ENCODE data around the gene SPSB3.

The SPSB3 gene

DNA sequence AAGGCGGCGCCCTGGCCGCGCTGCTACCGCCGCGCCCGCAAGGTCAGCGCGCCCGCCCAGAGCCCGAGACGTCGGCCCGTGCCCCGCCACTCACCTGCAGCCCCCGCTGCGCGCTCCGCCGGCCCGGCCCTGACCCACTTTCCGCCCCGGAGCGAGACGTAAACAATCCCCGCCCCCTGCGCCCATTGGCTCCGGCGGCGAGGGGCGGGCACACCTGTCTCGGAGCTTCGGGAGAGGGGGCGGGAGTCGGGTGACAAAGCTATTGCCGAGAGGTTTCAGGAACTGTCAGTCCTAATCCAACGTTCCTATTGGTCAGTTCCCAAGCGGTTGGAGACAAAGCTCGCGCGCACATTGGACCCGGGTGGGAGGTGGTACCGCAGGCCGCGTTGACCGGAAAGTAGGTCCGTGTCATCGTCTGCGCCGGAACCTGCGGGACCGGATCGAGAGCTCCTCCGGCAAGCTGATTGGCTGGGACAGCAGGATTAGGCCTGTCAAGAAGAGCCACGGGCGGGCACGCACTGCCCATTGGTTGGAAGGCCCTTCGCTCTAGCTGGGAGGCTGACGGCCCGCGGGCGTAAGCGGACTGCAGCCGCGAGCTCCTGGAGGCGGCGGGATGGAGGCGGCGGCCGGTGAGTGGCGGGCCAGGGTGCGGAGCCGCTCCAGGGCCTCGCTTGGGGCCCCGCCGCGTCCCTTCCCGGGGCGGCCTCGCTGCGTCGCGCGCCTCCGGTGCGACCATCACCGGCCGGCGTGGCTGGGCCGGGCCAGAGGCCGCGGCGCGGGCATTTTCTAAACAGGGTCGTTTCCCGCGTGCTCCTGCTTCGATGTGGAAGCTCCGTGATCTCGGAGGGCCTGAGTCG lies at the start of gene SPSB3, which contains the start of gene NUBP2:
TSS of gene SPSB3 (minus strand) at position 164 of the 857 bp plus-strand sequence. CDS start 1,088 bp downstream, outside the sequence.
TSS of gene NUBP2 (plus strand) at position 553 of the 857 bp plus-strand sequence. CDS start at position 614, 61 bp downstream.
- DNase-seq (ENCODE audit: low read depth) = peak; percentile 100

DNA sequence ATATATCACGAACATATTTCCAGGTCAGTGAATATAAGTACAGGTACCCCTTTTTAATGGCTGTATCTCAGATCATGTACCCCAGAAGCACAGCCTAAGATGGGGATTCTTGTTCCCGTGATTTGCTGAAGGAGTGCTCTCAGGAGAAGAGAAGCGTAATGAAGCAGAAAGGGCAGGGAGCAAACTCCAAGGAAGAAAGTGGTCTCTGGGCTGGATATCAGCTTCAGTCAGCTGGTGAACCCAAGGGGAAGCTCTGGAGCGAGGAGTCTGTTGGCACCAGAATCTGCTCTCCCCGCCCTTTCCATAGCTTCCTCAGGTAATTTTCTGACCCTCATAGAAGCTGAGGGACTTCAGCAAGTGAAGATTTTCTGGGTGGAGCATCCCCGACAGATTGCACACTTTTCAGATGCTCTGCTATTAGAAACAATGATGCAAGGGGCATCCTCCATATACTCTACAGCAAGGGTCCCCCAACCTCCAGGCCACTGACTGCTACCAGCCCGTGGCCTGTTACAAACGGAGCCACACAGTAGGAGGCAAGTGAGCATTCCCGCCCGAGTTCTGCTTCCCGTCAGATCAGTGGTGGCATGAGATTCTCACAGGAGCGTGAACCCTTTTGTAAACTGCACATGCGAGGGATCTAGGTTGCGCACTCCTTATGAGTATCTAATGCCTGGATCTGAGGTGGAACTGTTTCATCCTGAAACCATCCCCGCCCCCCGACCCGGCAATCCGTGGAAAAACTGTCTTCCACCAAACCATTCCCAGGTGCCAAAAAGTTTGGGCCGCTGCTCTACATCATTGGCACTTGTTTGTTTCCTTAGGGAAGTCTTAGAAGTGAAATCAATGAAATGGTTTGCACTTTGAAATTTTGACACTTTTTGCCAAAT lies 49.1 kb upstream of the SPSB3 start:
- DNase-seq (ENCODE audit: low read depth) = no peak

DNA sequence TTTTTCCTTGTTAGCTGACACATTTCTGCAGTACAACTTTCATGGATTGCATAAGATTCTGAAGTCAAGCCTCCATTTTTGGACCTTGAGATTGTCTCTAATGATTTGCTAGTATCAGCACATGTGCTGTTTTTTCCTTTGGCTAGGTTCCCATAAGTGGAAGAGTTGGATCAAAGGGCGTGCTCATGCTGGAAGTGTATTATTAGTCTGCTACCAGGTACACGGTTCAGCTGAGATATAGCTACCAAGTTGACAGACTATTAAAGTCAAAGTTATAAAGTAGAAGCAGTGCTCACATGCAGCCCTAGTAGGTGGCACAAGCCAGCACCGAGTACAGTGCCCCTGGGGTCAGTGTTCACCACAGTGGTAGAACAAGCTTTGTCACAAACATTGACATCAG lies 47.8 kb upstream of the SPSB3 start:
- no peak for DNase-seq (ENCODE audit: low read depth)

DNA sequence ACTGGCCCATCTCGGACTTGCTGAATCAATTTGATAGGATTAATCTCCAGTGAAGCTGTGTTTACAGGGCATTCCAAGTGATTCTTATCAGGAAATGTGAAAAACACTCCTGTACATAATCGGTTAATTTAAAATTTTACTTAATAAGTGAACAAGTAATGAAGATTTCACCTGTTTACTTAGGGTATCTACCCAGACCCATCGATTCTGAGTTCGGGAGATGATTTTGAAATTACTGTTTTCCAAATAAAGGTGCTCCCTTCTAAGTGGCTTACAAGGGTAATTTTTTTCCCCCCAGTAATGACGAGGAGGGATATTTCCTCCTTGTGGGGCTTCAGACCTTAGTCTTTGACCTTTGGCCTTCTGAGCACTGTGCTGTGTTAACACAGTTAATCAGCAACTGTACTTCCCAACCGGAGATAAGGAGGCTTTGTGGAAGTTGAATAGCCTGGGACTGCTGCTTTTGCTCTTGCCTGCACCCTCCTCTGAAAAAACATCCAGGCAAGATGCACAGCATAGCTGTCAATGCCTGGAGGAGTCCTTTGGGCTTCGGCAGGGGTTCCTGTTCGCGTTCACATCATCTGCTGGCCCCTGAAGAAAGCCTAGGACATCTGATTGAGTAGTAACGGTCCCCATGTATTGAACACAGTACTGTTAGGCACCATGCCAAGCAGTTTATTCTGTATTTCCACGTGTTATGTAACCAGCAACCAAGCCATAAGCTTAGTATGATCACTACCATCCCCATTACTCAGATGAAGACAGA lies 46.5 kb upstream of the SPSB3 start:
- DNase-seq (ENCODE audit: low read depth) = no peak

DNA sequence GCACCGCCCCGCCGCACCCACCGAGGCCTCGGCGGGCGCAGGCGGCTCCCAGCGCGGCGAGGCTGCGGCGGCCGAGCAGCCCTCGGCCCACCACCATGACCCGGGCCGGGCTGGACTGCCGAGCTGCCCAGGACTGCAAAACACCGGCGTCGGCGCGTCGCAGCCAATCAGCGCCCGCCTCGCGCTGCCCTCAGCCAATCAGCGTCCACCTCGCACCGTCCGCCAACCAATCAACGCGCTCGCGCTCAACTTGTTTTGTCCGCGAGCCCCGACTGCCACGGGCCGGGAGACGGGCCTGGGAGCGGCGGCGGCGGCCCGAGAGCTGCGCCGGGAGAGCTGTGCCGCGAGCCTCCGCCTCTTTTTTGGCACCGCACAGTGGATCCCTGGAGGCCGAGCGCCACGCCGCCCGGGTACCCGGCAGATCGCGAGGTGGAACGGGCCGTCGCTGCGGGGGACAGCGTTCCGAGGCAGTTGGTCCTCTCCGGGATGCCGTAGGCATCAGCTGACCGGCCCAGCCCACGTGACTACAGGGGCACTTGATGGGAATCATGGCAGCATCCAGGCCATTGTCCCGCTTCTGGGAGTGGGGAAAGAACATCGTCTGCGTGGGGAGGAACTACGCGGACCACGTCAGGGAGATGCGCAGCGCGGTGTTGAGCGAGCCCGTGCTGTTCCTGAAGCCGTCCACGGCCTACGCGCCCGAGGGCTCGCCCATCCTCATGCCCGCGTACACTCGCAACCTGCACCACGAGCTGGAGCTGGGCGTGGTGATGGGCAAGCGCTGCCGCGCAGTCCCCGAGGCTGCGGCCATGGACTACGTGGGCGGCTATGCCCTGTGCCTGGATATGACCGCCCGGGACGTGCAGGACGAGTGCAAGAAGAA lies 44.6 kb upstream of the SPSB3 start, which contains the start of the genes FAHD1 and HAGH:
TSS of gene FAHD1 (plus strand) at position 516 of the 883 bp plus-strand sequence. CDS start at position 549, 33 bp downstream.
TSS of gene HAGH (minus strand) at position 135 of the 883 bp plus-strand sequence. CDS start at position 97, 38 bp downstream.
- peak; percentile 87 for DNase-seq (ENCODE audit: low read depth)

DNA sequence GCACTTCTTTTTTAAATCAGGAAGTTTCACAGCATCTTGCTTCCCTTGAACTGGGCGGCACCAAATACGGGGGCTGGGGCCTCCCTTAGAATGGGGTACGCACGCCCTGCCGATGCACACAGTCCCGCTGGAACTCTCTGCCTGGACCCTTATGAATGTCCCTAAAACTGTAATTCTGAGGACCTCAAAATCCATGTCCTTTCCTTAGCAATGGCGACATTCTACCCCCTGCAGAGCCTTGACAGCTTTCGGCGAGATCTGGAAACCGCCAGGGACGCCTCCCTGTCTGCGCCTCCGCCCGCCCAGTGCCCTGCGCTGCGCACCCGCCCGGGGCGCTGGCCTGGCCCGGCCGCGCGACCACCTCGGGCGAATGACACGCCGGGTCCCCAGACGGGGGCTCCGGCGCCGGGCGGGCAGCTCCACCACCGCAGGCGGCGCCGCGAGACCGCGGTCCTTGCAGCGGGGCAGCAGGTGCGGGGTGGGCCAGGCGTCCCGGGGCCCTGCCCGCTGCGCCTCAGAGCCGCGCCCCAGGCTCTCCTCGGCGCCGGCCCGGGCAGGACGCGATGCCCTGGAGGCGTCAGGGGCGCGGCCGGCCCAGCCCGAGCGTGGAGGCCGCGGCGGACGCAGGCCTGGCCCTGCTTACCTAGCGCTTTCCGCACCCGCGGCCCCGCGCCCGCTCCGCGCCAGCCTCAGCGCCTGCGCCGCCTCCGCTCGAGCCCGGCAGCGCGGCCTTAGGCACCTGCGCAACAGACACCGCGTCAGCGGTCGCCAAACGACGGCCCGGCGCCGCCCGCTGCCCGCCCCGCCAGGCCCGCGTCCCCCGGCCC lies 43.7 kb upstream of the SPSB3 start:
- DNase-seq (ENCODE audit: low read depth) = no peak

DNA sequence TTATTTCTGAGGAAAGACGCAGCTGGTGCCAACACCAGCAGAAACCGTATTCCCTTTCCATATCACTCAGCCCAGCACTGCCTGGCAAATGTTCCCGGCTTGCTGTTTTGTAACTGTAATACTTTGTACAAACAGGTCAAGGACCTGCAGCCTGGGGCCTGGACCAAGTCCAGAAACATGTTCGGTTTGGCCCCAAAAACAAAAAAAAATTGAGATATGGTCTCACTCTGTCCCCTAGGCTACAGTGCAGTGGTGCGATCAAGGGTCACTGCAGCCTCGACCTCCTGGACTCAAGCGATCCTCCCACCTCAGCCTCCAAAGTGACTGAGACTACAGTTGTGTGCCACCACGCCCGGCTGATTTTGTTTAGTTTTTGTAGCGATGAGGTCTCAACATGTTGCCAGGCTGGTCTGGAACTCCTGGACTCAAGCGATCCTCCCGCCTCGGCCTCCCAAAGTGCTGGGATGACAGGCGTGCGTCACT lies 43.1 kb upstream of the SPSB3 start:
- no peak for DNase-seq (ENCODE audit: low read depth)

DNA sequence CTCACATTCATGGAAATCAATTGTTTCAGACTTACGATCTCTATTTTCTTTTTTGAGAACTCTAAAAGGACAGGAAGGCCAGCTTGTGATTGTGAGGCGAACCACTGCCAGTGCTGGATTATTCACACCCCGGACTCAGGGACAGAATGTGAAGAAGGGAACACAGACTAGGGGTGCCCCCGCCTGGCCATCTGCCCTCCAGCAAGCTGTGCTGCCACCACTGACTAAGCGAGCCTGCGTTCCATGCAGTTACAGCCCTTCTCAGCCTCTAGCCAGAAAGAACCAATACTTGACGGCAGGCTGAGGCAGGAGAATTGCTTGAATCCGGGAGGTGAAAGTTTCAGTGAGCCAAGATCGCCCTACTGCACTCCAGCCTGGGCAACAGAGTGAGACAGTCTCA lies 41.5 kb upstream of the SPSB3 start:
- no peak for DNase-seq (ENCODE audit: low read depth)

DNA sequence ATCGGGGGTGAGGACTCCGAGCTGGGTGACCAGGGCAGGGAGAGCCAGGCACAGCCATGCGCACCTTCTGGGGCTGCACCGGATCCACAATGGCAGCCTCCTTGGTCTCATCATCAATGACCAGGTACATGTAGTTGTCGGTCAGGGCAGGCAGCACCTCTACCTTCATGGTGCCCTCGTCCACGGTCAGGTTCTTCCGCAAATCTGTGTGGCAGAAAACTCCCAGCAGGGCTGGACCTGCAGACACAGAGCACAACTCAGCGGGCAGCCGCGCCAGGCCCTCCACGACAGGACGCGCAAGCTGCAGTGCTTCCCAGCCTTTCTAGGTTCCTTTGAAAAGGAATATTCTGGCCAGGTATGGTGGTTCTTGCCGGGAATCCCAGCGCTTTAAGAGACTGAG lies 40.4 kb upstream of the SPSB3 start:
- no peak for DNase-seq (ENCODE audit: low read depth)

DNA sequence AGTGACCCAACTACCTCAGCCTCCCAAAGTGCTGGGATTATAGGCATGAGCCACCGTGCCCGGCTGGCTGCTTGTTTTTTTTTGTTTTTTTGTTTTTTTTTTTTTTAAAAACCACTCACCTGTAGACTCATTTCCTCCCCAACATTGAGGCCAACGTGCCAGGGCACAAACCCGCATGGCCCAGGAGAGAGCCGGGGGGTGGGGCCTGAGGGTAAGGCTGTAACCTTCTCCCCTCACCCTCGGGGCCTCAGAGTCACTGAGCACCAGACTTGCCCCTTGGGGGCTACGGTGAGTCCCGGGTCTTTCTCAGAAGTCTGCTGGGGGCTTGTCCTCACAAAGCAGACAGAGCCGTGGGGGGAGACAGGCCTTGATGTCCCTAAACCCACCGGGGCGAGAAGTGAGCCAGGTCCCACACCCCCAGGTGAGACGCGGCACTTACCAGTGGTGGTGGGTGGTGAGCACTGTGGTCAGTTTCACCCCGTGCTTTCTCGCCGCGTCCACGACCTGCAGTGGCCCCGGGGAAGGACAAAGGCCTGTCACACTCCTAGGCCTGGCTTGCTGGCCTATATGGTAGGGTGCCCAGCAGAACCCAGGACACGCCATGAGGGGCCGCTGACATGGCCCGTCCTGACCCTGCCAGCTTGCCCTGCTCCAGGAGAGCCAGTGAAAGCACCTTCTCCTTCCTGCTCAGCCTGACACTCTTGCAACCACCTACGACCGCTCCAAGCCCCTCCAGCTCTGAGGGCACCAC lies 39.7 kb upstream of the SPSB3 start:
- DNase-seq (ENCODE audit: low read depth) = no peak

DNA sequence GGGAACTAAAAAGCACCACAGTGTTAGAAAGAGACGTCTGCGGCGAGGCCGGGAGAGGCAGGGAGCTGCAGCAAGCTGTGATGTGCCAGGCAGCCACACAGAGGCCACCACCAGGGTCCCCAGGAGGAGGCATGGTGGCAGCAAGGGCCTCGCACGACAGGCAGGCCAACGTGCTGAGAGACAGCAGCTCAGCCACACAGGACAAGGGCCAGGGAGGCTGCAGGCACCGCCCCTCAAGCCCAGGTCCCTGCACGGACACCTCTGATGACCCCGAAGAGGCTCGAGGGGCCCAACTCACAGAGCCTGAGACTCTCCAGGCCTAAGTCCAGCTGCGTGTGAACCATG lies 38.5 kb upstream of the SPSB3 start:
- DNase-seq (ENCODE audit: low read depth) = no peak

DNA sequence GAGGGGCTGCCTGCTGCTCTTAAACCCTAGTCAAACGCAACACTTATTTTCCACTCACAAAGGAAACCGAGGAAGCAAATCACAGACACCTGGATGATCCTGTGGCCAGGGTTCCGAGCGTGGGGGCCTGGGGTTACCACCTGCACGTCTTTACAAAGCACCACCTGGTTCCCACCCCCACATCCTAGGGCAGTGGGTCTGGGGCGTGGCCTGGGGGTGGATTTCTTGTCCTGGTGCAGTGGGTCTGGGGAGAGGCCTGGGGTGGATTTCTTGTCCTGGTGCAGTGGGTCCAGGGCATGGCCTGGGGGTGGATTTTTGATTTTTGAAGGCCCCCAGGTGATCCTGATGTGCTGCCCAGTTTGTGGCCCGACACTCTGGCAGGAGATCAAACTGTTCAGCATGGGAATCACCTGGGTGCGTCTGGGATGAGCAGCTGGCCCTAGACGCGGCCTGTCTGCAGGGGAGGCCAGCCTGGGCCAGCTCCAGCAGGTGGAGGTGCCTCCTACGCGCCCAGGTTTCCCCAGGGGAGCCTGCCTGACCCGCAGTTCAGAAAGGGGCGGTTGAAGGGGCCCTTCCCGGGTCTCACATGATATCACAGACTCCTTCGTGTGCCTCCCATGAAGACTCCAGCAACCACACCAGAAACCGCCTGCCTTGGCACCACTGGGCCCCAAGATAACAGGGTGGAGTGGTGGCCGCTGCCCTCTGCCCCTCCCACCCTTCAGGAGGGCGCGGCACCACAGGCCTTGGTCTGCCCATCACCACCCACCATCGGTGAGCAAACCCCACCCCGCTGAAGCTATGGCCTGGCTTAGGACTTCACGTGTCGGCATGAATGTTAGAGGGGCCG lies 38.0 kb upstream of the SPSB3 start:
- no peak for DNase-seq (ENCODE audit: low read depth)

DNA sequence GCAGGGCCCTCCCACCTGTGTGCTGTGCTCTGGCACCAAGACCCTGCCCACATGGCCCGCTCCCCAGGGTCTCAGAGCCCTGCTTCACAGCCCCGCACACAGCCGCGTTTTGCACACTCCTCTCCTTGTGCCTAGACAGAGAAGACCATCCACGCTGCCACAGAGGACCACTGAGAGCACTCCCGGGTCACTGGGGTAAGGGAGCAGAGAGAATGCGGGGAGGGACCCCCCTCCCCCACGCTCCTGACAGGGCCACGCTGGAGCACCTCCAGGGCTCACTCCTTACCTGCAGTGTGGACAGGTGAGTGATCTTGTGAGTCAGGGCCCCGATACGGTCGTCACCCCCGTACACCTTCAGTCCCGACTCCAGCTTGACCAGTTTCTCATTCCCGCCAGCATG lies 37.2 kb upstream of the SPSB3 start:
- no peak for DNase-seq (ENCODE audit: low read depth)

DNA sequence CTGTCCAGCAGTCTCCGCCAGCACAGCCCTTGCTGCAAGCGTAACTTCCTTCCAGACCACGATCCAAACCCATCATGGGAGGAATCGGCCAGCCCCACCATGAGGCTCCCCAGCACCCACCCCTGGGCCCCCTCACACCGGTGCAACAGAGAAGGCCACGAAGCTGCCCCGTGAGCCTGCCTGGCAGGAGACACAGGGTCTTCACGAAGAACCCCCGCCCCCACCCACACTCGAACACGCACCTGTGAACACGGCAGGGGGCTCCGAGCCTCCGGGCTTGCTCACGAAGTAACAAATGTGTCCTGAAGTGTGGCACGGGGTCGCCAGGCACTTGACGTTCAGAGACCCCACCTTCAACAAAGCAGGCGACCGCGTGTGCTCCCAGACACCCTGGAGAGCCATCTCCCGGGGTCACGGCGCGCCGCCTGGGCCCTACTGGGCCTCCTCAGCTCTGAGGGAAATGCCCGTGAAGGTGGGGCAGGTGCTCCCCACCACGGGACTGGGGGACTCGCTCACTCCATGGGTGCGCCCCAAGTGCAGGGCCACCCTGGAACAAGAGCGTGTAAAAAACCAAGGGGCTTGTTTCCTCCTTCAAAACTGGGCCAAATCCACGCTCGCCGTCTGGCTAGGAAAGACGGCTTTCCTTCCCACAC lies 36.6 kb upstream of the SPSB3 start:
- DNase-seq (ENCODE audit: low read depth) = no peak

DNA sequence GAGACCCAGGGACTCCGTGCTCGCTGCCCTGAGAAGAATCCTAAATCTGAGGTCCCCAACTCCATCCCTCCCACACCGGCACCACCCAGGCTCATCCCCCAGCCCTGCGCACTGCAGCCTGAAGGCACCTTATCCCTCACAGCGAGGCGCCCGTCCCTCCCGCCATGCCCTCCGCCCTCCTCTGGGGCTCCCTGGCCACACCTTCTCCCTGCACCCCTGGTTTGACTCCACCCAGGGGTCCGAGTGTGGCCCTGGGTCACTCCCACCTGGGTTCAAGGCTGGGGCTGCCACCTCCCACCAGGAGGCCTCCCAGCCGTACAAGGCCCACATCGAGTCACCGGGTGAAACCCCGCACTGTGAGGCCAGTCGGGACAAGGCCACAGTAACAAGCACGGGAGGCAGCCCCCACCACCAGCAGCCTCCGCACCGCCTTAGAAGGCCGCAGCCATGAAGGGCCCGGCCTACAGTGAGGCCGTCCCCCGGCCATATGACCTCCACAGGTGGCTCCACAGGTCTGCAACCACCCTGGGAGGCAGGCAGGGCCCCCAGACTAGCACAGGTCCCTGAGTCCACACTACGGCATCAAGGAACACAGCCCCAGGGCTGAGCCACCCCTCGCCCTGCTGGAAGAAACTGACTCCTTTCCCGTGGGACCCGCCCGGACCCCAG lies 36.0 kb upstream of the SPSB3 start:
- DNase-seq (ENCODE audit: low read depth) = no peak

DNA sequence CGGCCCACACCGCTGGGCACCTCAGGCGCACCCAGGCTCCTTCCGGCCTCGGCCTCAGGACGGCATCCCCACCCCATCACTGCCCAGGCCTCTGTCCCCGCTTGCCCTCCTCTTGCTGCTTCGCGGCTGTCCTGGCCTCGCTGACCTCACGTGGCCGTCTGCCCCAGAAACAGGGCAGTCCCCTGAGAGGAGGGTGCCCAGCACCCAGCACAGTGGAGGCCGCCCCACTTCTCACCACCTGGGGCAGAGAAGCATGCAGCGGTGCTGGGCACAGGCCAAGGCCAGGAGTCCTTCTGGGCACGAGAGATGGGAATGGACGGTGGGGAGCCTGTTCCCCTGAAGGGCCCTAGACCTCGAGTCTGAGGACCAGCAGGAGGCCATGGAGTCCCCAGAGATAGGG lies 35.3 kb upstream of the SPSB3 start:
- no peak for DNase-seq (ENCODE audit: low read depth)

DNA sequence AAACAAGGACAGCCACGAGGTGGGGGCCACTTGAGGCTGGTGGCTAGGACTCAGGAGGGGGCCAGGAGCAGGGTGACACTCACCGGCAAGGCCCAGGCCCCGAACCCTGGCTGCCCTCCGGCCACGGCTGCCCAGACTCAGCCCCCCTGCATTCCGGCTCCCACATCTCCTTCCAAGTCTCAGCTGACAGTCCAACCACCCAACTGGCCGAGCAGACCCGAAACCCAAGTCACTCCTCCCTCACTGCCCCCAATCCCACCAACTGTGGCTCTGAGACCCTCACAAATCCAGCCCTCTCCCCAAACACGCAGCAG lies 34.9 kb upstream of the SPSB3 start:
- no peak for DNase-seq (ENCODE audit: low read depth)

Data from stromal cell of bone marrow (primary cell).